ENCODE results near the gene FBXO22. TPM values are rescaled to one million over a fixed set of nuclear protein-coding genes. Genes with fewer than 3 reads are reported as not detected.
"Not testable (repeated sequence)": the region's sequence is repeated elsewhere in the genome, so short reads cannot be mapped to it uniquely, and the experiment has no call there.

FBXO22 gene
- polyA plus RNA-seq, 12 donors: 5.6 to 31.4 (median 23.6) TPM; not detected in 1

DNA sequence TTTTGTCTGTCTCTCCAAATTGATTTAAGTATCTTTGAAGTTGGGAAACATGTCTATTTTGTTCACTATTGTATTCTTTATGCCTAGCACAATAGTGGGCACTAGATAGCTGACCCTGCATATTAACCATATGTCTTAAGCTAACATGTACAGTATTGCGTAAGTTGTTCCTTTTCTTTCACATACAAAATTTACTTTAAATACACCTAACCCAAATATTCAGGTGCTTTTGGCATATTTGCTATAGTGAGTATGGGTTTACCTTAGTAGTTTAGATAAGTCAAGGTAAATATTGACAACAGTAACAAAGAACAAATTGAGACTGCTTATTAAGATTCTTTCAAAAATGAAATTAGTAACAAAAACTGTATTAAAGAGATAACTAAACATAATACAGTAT, 57.7 kb downstream of the FBXO22 start:
- no peak for DNase-seq

DNA sequence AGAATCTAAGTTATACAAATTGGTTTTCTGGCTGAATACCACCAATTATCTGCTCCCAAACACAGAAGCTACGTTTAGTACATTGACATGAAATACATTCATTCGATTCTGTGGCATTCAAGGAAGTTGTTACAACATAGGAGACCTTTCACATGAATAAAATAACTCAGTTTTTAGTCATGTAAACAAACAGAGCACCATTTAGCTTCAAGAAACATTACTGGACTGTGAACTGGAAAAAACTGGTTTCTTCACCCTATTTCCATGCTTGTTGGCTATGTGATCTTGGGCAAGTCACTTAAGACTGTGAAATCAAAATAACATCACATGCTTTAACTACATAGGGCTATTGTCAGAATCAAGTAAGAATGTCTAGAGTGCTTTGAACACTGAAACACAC, 62.4 kb downstream of the FBXO22 start:
- DNase-seq: no peak

DNA sequence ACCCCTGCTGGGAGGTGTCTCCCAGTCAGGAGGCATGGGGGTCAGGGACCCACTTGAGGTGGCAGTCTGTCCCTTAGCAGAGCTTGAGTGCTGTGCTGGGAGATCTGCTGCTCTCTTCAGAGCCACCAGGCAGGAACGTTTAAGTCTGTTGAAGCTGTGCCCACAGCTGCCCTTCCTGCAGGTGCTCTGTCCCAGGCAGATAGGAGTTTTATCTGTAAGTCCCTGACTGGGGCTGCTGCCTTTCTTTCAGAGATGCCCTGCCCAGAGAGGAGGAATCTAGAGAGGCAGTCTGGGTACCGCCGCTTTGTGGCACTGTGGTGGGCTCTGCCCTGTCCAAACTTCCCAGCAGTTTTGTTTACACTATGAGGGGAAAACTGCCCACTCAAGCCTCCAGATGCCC, 73.1 kb downstream of the FBXO22 start:
- not testable (repeated sequence) for DNase-seq

DNA sequence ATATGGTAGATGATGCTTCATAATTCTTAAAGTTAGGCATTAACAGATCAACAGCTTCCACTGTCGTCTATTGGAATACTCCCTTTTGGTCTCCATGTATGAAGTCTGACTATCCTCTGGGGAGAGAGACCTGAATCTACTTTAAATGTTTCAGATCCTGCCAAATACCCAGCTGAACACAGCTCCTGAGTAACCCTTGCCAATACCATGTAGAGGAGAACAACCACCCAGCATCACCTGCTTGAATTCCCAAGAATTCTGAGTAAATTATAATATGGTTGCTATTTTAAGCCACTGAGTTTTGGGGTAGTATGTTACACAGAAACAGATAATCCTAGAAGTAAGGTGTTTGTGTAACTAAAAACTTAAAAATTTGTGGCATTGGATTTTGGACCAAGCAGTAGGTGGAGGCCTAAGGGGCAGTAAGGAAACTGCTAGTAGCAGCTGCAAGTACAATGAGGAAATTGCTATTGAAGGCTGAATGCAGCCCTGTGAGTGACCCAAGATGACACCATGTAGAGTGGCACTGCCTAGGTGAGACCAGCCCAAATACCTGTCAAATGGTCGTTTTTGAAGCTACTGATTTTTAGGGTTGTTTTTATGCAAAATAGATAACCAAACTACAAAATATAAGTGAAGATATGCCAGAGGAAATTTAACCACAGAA, 77.6 kb downstream of the FBXO22 start:
- DNase-seq: no peak

DNA sequence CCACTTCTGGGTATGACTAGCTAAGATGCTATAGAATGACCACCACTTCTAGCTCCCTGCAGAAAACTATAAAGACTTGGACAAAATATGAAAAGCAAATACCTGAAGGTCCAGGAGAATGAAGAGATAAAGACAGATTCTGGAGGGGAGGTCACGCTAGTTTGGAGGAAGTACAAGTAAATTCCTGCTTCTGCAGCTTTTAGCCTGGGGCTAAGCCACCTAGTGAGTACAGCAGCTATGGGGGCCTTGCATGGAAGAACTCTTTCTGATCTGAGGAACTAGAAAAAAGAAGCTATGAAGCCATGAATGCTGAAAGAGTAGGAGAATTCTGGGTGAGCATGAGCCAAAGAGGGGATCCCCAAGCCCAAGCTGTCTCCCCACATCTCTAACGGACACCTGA, 78.8 kb downstream of the FBXO22 start:
- no peak for DNase-seq

DNA sequence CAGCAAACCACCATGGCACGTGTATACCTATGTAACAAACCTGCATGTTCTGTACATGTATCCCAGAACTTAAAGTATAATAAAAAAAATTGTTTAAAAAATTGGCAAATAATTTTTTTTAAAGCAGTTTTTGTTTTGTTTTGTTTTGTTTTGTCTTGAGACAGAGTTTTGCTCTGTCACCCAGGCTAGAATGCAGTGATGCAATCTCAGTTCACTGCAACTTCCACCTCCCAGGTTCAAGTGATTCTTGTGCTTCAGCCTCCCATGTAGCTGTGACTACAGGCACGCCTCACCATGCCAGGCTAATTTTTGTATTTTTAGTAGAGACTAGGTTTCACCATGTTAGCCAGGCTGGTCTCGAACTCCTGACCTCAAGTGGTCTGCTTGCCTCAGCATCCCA, 81.0 kb downstream of the FBXO22 start:
- DNase-seq: not testable (repeated sequence)

DNA sequence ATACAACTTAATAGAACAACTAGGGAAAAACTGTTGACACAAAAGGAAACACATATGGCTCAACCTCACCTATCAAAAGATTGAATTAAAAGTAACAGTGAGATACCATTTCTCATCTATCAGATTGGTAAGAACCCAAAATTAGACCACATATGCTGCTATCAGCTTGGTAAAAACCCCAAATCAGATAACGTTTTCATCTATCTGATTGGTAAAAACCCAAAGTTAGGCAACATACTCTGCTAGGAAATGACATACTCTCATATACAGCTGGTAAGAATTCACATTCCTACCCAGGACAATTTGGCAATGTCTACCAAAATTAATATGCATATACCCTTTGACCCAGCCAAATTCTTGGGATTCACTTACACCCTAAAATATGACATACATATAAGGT, 82.3 kb downstream of the FBXO22 start:
- no peak for DNase-seq

DNA sequence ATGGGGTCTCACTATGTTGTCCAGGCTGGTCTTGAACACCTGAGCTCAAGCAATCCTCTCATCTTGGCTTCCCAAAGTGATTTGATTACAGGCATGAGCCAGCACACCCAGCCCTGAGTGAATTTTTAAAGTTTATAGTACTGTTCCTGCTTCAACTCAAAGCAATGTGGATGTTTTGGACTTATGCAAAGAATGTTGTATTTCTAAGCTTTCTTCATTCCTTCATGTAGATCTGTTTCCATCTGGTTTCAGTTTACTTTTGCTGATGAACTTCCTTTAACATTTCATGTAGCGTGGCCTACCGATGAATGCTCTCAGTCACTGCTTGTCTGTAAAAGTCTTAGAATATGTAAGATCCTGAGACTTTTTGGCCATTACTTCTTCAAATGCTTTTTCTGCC, 85.4 kb downstream of the FBXO22 start:
- no peak for DNase-seq

DNA sequence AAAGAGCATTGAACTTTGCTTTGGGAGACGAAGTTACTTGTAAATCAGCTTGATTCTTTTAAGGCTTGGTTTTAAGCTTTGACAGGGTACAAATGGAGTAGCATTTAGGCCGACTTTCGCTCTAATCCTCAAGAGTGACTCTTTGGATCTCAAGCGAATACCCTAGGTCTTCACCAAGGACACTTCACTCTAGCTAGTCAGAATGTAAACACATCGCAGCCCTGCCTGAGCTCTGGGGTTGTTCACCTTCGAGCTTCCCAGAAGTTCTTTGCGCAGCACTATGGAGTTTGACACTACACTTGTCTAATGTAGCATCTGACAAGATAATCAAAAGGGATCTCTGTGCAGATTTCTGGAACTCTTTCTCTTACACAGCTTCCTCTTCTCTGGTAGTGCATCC, 86.2 kb downstream of the FBXO22 start:
- no peak for DNase-seq

Other genes starting within 250 kb of the FBXO22 start
- 100 to 1,000 TPM in 2 of 12 donors, 10 to 100 TPM in 9, not detected in 1; 44.2 to 157 (median 72.2) TPM for gene CSPG4, start 191.0 kb upstream of the FBXO22 start, polyA plus RNA-seq (ENCODE audit: insufficient read length in 12 of 12)
- 10 to 100 TPM in 11 of 12 donors, not detected in 1; 49.3 to 69.9 (median 60.6) TPM for gene UBE2Q2, start 60.4 kb upstream of the FBXO22 start, polyA plus RNA-seq (ENCODE audit: insufficient read length in 12 of 12)
- gene NRG4, start 108.5 kb downstream of the FBXO22 start, polyA plus RNA-seq (ENCODE audit: insufficient read length in 12 of 12): 1 to 10 TPM in 3 of 12 donors, under 1 TPM in 7, not detected in 2; 0.27 to 2.2 (median 0.72) TPM
- gene TMEM266, start 156.1 kb downstream of the FBXO22 start, polyA plus RNA-seq (ENCODE audit: insufficient read length in 12 of 12): 1 to 10 TPM in 2 of 12 donors, under 1 TPM in 8, not detected in 2; 0.27 to 1.5 (median 0.53) TPM

Data from muscle of arm (tissue), 12 donors.